DND-41 (cell line): ENCODE measurements around the gene MAGEF1.

Experiments
- ATAC-seq: fragments of 200-7000 bp; cut with Tn5 transposase; 3 replicates; pipeline ENCODE4 v1.9.1; 2021; ENCODE audit warnings: low read depth; ENCODE audit not compliant: insufficient read depth
- DNase-seq: peaks from one replicate; pipeline ENCODE4 v3.0.0-alpha.2; 2020
- H2AFZ ChIP-seq: 2 replicates; pipeline ENCODE4 v1.6.0; 2012; ENCODE audit warnings: low read depth, low read length
- H3K27ac ChIP-seq: 2 replicates; pipeline ENCODE4 v1.5.1; 2012; ENCODE audit warnings: low read length, inconsistent platforms
- H3K27me3 ChIP-seq: fragments of 200-600 bp; sonication (generic); 2 replicates; pipeline ENCODE4 v1.6.0; 2012; ENCODE audit warnings: low read length, mild to moderate bottlenecking, inconsistent platforms; ENCODE audit not compliant: insufficient read depth, poor library complexity
- H3K36me3 ChIP-seq: 2 replicates; pipeline ENCODE4 v1.5.1; 2012; ENCODE audit warnings: low read length, inconsistent platforms; ENCODE audit not compliant: insufficient read depth
- H3K4me1 ChIP-seq: 2 replicates; pipeline ENCODE4 v1.5.1; 2012; ENCODE audit warnings: mild to moderate bottlenecking, low read length; ENCODE audit not compliant: insufficient read depth
- H3K4me2 ChIP-seq: 2 replicates; pipeline ENCODE4 v1.6.0; 2012; ENCODE audit warnings: mild to moderate bottlenecking, moderate library complexity, low read length, inconsistent platforms; ENCODE audit not compliant: insufficient read depth
- H3K4me3 ChIP-seq, 2 experiments: fragments of 200-600 bp in 1 of 2; shearing (Covaris generic) in 1 of 2; 2 replicates each; pipeline ENCODE4 v1.5.1; 2012 to 2016; ENCODE audit warnings: inconsistent platforms in 2 of 2, low read length in 2 of 2, mild to moderate bottlenecking in 2 of 2, low read depth in 1 of 2, moderate library complexity in 1 of 2
- H3K79me2 ChIP-seq: 2 replicates; pipeline ENCODE4 v1.6.0; 2012; ENCODE audit warnings: low read length, inconsistent platforms; ENCODE audit not compliant: insufficient read depth
- H3K9ac ChIP-seq: 2 replicates; pipeline ENCODE4 v1.6.0; 2012; ENCODE audit warnings: low read depth, mild to moderate bottlenecking, inconsistent platforms, low read length, moderate library complexity
- H3K9me3 ChIP-seq: 2 replicates; pipeline ENCODE4 v1.5.1; 2012; ENCODE audit warnings: low read length, moderate library complexity, mild to moderate bottlenecking, inconsistent platforms; ENCODE audit not compliant: insufficient read depth, severe bottlenecking
- H4K20me1 ChIP-seq: 2 replicates; pipeline ENCODE4 v1.6.0; 2012; ENCODE audit warnings: low read length; ENCODE audit not compliant: insufficient read depth
- CTCF ChIP-seq: IDR thresholded peaks from 2 replicates; pipeline ENCODE4 v1.5.1; 2012; ENCODE audit warnings: borderline replicate concordance, low read length, moderate library complexity, mild to moderate bottlenecking; ENCODE audit not compliant: poor library complexity, severe bottlenecking; ENCODE audit errors: extremely low read depth
- EZH2 ChIP-seq: IDR thresholded peaks from 3 replicates; pipeline ENCODE4 v1.6.1; 2012; ENCODE audit warnings: borderline replicate concordance, low read depth, mild to moderate bottlenecking, moderate library complexity, low read length, inconsistent platforms; ENCODE audit not compliant: severe bottlenecking

The MAGEF1 gene

GRCh38 chr3:184748219-184749135, 36.6 kb upstream of the MAGEF1 start:
- Histone ChIP-seq H3K4me2 (no peak overlapping the region), H3K27ac (no peak overlapping the region), H3K79me2 (no peaks in the 10 kb centered on the region), H2AFZ (no peak overlapping the region), H3K9me3 (no peaks in the 10 kb centered on the region), H3K9ac (no peak overlapping the region), H3K27me3 (peaks cover 14% of the 10 kb centered on the region), H4K20me1 (no peaks in the 10 kb centered on the region), H3K4me3 (no peak overlapping the region), H3K4me1 (no peaks in the 10 kb centered on the region), H3K36me3 (no peaks in the 10 kb centered on the region)
- TF ChIP-seq EZH2 (no peak), CTCF (peak; percentile 31)
- ATAC-seq (0 out of 3 replicates have a peak, but pooled peaks have one; percentile 39), DNase-seq (no peak)

GRCh38 chr3:184746131-184747120, 34.6 kb upstream of the MAGEF1 start:
- Histone ChIP-seq H3K9ac (no peak overlapping the region), H3K79me2 (no peaks in the 10 kb centered on the region), H3K4me1 (no peaks in the 10 kb centered on the region), H3K4me3 (no peak overlapping the region), H4K20me1 (no peaks in the 10 kb centered on the region), H3K4me2 (no peak overlapping the region), H3K27ac (no peak overlapping the region), H3K27me3 (peaks cover 21% of the 10 kb centered on the region), H3K9me3 (no peaks in the 10 kb centered on the region), H3K36me3 (no peaks in the 10 kb centered on the region), H2AFZ (no peak overlapping the region)
- DNase-seq (no peak), ATAC-seq (no peak)
- TF ChIP-seq CTCF, result no peak
- no peak for TF ChIP-seq EZH2

GRCh38 chr3:184745526-184745925, 33.7 kb upstream of the MAGEF1 start:
- Histone ChIP-seq H3K9ac (no peak overlapping the region), H3K36me3 (no peaks in the 10 kb centered on the region), H3K4me2 (no peak overlapping the region), H3K4me3 (no peak overlapping the region), H4K20me1 (no peaks in the 10 kb centered on the region), H3K4me1 (no peaks in the 10 kb centered on the region), H3K27ac (no peak overlapping the region), H3K27me3 (peaks cover 21% of the 10 kb centered on the region), H2AFZ (no peak overlapping the region), H3K79me2 (no peaks in the 10 kb centered on the region), H3K9me3 (no peaks in the 10 kb centered on the region)
- no peak for DNase-seq
- TF ChIP-seq EZH2 (no peak), CTCF (no peak)
- ATAC-seq, result no peak
